Measurements from ENCODE around the gene CAMK2N2.

DNA sequence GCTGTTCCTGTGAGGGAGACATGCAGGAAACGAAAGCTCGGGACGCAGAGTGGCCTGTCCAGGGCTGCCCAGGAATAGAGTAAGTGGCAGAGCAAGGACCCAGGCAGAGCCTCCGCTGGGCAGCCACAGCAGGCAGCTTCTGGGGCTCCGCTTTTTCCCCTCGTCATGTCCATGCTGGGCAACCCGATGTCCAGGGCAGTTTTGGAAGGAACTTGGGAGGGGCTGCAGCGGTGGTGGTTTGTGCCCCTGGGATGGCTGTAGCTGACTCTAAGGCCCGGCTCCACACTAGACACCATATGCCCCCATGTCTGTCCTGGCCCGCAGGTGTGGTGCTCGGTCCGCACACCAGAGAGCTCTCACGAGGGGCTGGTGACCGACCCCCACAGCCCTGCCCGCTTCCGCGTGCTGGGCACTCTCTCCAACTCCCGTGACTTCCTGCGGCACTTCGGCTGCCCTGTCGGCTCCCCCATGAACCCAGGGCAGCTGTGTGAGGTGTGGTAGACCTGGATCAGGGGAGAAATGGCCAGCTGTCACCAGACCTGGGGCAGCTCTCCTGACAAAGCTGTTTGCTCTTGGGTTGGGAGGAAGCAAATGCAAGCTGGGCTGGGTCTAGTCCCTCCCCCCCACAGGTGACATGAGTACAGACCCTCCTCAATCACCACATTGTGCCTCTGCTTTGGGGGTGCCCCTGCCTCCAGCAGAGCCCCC, 30.5 kb upstream of the CAMK2N2 start:
- TF ChIP-seq CTCF (IDR thresholded peaks at IDR 0.05) = no peak
- no peak for TF ChIP-seq POLR2A (IDR thresholded peaks at IDR 0.05)
